SK-N-SH (cell line): Measurements from ENCODE around the gene OR3A2.

Experiments
- CTCF ChIP-seq: fragments of 200-600 bp; sonication (generic); IDR thresholded peaks from 2 replicates; pipeline ENCODE4 v1.6.1; 2017; ENCODE audit warnings: antibody characterized with exemption, mild to moderate bottlenecking, moderate library complexity
- EZH2phosphoT487 ChIP-seq: fragments of 200-600 bp; sonication (generic); IDR thresholded peaks from 2 replicates; pipeline ENCODE4 v1.6.1; 2017; ENCODE audit warnings: low read depth, mixed run types, mild to moderate bottlenecking, antibody characterized with exemption, moderate library complexity, borderline replicate concordance
- RFX5 ChIP-seq: IDR thresholded peaks from 2 replicates; pipeline ENCODE4 v1.6.1; 2012; ENCODE audit warnings: mild to moderate bottlenecking, improper control_type of control experiment, low read length
- USF1 ChIP-seq: IDR thresholded peaks from 2 replicates; pipeline ENCODE4 v1.4.0; 2012; ENCODE audit warnings: low read depth, borderline replicate concordance
- YY1 ChIP-seq: IDR thresholded peaks from 2 replicates; pipeline ENCODE4 v1.4.0; 2012; ENCODE audit warnings: low read depth, mild to moderate bottlenecking

DNA sequence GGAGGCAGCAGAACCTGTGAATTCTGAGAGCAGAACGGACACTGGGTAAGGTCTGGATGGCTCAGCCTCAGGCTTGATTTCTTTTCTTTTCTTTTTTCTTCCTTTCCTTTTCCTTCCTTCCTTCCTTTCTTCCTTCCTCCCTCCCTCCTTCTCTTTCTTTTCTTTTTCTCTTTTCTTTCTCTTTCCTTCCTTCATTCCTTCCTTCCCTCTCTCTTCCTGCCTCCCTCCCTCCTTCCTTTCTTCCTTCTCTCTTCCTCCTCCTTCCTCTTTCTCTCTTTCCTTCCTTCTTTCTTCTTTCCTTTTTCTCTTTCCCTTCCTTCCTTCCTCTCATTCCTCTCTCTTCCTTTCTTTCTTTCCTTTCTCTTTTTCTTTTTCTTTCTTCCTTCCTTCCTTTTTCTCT is 125.9 kb downstream of the OR3A2 start:
- no peak for TF ChIP-seq USF1
- TF ChIP-seq CTCF: no peak
- no peak for TF ChIP-seq EZH2phosphoT487
- TF ChIP-seq RFX5: no peak
- no peak for TF ChIP-seq YY1
